Vagina (tissue), 2 donors: ENCODE data around the gene HOXA10. TPM values are rescaled to one million over a fixed set of nuclear protein-coding genes. Genes with fewer than 3 reads are reported as not detected.

Experiments used
- DNase-seq, 2 donors: peaks; one replicate each; pipeline ENCODE4 v3.0.0-alpha.2; 2017; ENCODE audit errors: extremely low spot score in 2 of 2
- H3K27ac ChIP-seq: fragments of 200-600 bp; sonication (generic); one replicate; pipeline ENCODE4 v1.5.1; 2019
- H3K27me3 ChIP-seq: fragments of 200-600 bp; sonication (generic); one replicate; pipeline ENCODE4 v1.5.1; 2019
- H3K36me3 ChIP-seq, 2 donors: fragments of 200-600 bp; sonication (generic); one replicate each; pipeline ENCODE4 v1.5.1; 2017 to 2019
- H3K4me1 ChIP-seq: fragments of 200-600 bp; sonication (generic); one replicate; pipeline ENCODE4 v1.5.1; 2019
- H3K4me3 ChIP-seq, 2 donors: fragments of 200-600 bp; sonication (generic); 1 replicate in 1 of 2; 2 replicates in 1 of 2; pipeline ENCODE4 v1.5.1; 2016 to 2019
- H3K9me3 ChIP-seq: fragments of 200-600 bp; sonication (generic); one replicate; pipeline ENCODE4 v1.5.1; 2019
- POLR2A ChIP-seq, 2 donors: fragments of 450-650 bp; IDR thresholded peaks; one replicate each; pipeline ENCODE4 v1.6.1; 2017; ENCODE audit warnings: antibody characterized with exemption in 2 of 2, mild to moderate bottlenecking in 2 of 2, moderate library complexity in 2 of 2
- POLR2AphosphoS5 ChIP-seq, 2 donors: sonication (generic); formaldehyde crosslinking; IDR thresholded peaks; one replicate each; pipeline ENCODE4 v1.9.0; 2017; ENCODE audit warnings: antibody characterized with exemption in 2 of 2, mild to moderate bottlenecking in 2 of 2, low read depth in 1 of 2; ENCODE audit not compliant: insufficient read depth in 1 of 2
- intact Hi-C: fragments of 100-400 bp; cut with DNase I; formaldehyde crosslinking; loops from one replicate; pipeline ENCODE4 v1.15.1; 2023
- microRNA counts, 2 donors: library from miRNA; unstranded; fragments of <30 nt; microRNA quantifications; one replicate each; lab custom pipeline; 2016 to 2017
- microRNA-seq: library from miRNA; unstranded; fragments of <30 nt; microRNA quantifications from one replicate; pipeline ENCODE4, GENCODE V29; 2017; ENCODE audit warnings: borderline number of aligned reads, borderline replicate concordance
- small RNA-seq: library from RNA; depleted of rRNA; stranded (forward); fragments of <200 nt; gene quantifications from one replicate; pipeline ENCODE3, GENCODE V24; 2016
- total RNA-seq: library from RNA; depleted of rRNA; stranded (reverse); fragments of >200 nt; gene quantifications from one replicate; pipeline ENCODE4 v1.2.3, GENCODE V29; 2016
- TF ChIP-seq, protein P1 (sequence below), 3 experiments: fragments of 450-650 bp in 2 of 3; fragments of 200-600 bp in 1 of 3; sonication (generic) in 1 of 3; IDR thresholded peaks; one replicate each; pipeline ENCODE4 v1.5.1; 2017 to 2019; ENCODE audit warnings: antibody characterized with exemption in 3 of 3, mild to moderate bottlenecking in 2 of 3, moderate library complexity in 2 of 3

HOXA10 gene
- total RNA-seq, 1 donor from 2014 or later: 19.2 TPM

GRCh38 chr7:27122077-27122910 is 51.8 kb downstream of the HOXA10 start:
- TF ChIP-seq, protein P1, sequence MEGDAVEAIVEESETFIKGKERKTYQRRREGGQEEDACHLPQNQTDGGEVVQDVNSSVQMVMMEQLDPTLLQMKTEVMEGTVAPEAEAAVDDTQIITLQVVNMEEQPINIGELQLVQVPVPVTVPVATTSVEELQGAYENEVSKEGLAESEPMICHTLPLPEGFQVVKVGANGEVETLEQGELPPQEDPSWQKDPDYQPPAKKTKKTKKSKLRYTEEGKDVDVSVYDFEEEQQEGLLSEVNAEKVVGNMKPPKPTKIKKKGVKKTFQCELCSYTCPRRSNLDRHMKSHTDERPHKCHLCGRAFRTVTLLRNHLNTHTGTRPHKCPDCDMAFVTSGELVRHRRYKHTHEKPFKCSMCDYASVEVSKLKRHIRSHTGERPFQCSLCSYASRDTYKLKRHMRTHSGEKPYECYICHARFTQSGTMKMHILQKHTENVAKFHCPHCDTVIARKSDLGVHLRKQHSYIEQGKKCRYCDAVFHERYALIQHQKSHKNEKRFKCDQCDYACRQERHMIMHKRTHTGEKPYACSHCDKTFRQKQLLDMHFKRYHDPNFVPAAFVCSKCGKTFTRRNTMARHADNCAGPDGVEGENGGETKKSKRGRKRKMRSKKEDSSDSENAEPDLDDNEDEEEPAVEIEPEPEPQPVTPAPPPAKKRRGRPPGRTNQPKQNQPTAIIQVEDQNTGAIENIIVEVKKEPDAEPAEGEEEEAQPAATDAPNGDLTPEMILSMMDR (IDR thresholded peaks at IDR 0.05): no peak
- Histone ChIP-seq H3K27ac (no peak overlapping the region), H3K4me1 (no peaks in the 10 kb centered on the region), H3K9me3 (no peaks in the 10 kb centered on the region), H3K4me3 (no peak overlapping the region), H3K27me3 (no peaks in the 10 kb centered on the region), H3K36me3 (no peaks in the 10 kb centered on the region)
- no peak for DNase-seq
- intact Hi-C loops: no loop called here

- no peaks in the 10 kb centered on the region for H3K36me3 ChIP-seq
- intact Hi-C loops: no loop called here
- no peak overlapping the region for H3K4me3 ChIP-seq
- no peak for DNase-seq
- TF ChIP-seq POLR2A (IDR thresholded peaks at IDR 0.05): no peak
- no peak for TF ChIP-seq POLR2AphosphoS5 (IDR thresholded peaks at IDR 0.05; ENCODE audit: insufficient read depth in 1 of 2, low read depth in 1 of 2)
- H3K27ac ChIP-seq: no peak overlapping the region
- H3K4me1 ChIP-seq: no peaks in the 10 kb centered on the region
- no peaks in the 10 kb centered on the region for H3K9me3 ChIP-seq
- H3K27me3 ChIP-seq: no peaks in the 10 kb centered on the region
These were observed 52.4 kb downstream of the HOXA10 start for GRCh38 chr7:27121684-27122076.

MicroRNAs within 50 kb of the gene (microRNA counts, 767-probe panel; counts per million panel counts)
- microRNA hsa-miR-196b-5p (lab: Ali Mortazavi, UCI): 5,514 to 5,529 counts per million in 2 donors

Small RNAs within 50 kb of the gene (microRNA-seq; reads per million reads assigned to microRNA genes)
- 6,257 reads per million, percentile 91 among the genes with 10 or more reads in this experiment for gene MIR196B

Small RNAs within 50 kb of the gene (small RNA-seq; reads per million reads assigned to genes)
- gene AC004080.5 (not detected), gene RF02140 (not detected), gene RF02141 (not detected)

Other genes starting within 250 kb of the HOXA10 start
- 0.74 TPM for gene HOXA1, start 78.3 kb downstream of the HOXA10 start, total RNA-seq
- gene HOXA2, start 71.6 kb downstream of the HOXA10 start, total RNA-seq: 2.0 TPM
- gene HOXA4, start 43.6 kb downstream of the HOXA10 start, total RNA-seq: 0.98 TPM
- 6.1 TPM for gene HOXA5, start 30.6 kb downstream of the HOXA10 start, total RNA-seq
- 1.7 TPM for gene HOXA6, start 26.5 kb downstream of the HOXA10 start, total RNA-seq
- 3.9 TPM for gene HOXA3, start 21.7 kb downstream of the HOXA10 start, total RNA-seq
- gene HOXA7, start 17.6 kb downstream of the HOXA10 start, total RNA-seq: 23.8 TPM
- gene HOXA9, start 8.8 kb downstream of the HOXA10 start, total RNA-seq: 13.0 TPM
- 9.8 TPM for gene HOXA11, start 10.9 kb upstream of the HOXA10 start, total RNA-seq
- gene HOXA13, start 25.8 kb upstream of the HOXA10 start, total RNA-seq: 14.5 TPM
- gene EVX1, start 68.5 kb upstream of the HOXA10 start, total RNA-seq: 2.5 TPM